ENCODE results near the gene PLCL2. TPM values are rescaled to one million over a fixed set of nuclear protein-coding genes. Genes with fewer than 3 reads are reported as not detected.

Gene PLCL2
- total and polyA plus RNA-seq, 9 donors = 12.6 to 54.2 (median 24.7) TPM

DNA sequence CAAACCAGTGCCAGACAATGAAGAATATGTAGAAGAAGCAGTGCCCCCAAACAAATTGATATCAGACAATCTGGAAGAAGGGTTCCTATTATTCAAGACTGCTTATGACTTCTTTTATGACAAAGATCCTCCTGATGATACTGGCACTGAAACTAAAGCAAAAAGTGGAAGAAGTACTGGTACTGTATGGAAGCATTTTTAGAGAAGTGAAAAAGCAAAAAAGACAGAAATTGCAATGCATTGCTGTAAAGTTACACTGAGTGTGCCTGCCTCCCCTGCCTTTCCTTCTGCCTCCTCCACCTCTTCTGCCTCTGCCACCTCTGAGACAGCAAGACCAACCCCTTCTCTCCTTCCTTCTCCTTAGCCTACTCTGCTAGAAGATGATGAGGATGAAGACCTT, 167.6 kb downstream of the PLCL2 start:
- no peak for DNase-seq
- peaks cover 2% of the 10 kb centered on the region for H3K4me1 ChIP-seq (ENCODE audit: insufficient read depth)
- H3K27me3 ChIP-seq = no peaks in the 10 kb centered on the region
- no peak overlapping the region for H3K4me3 ChIP-seq
- no peaks in the 10 kb centered on the region for H3K36me3 ChIP-seq
- H3K27ac ChIP-seq = no peak overlapping the region
- TF ChIP-seq, protein P1, sequence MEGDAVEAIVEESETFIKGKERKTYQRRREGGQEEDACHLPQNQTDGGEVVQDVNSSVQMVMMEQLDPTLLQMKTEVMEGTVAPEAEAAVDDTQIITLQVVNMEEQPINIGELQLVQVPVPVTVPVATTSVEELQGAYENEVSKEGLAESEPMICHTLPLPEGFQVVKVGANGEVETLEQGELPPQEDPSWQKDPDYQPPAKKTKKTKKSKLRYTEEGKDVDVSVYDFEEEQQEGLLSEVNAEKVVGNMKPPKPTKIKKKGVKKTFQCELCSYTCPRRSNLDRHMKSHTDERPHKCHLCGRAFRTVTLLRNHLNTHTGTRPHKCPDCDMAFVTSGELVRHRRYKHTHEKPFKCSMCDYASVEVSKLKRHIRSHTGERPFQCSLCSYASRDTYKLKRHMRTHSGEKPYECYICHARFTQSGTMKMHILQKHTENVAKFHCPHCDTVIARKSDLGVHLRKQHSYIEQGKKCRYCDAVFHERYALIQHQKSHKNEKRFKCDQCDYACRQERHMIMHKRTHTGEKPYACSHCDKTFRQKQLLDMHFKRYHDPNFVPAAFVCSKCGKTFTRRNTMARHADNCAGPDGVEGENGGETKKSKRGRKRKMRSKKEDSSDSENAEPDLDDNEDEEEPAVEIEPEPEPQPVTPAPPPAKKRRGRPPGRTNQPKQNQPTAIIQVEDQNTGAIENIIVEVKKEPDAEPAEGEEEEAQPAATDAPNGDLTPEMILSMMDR (IDR thresholded peaks at IDR 0.05) = no peak
- no peak for TF ChIP-seq POLR2A (IDR thresholded peaks at IDR 0.05)
- no peak for TF ChIP-seq EP300 (IDR thresholded peaks at IDR 0.05)
- intact Hi-C loops (cut with DNase I) = no loop called here
- H3K9me3 ChIP-seq = peaks cover 0 to 6% of the 10 kb centered on the region in 2 donors

DNA sequence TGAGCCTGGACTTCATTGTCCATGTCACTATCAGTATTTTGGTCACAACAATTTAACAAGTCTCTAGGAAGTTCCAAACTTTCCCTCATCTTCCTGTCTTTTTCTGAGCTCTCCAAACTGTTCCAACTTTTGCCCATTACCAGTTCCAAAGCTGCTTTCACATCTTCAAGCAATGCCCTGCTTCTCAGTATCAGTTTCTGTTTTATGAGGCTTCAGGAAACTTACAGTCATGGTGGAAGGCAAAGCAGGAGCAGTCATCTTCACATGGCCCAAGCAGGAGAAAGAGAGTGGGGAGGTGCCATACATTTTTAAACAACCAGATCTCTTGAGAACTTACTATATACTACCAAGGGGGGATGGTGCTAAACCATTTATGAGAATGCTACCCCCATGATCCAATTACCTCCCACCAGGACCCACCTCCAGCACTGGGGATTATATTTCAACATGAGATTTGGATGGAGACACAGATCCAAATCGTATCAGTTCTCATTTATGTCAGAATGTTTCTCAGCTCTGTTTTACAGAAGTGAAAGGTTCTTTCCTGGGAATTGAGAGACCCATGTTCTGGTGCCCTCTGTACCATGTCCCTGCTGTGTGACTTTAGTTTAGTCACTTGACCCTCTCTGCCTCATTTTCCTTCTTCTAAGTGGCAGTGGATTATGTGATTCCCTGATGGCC, 169.7 kb downstream of the PLCL2 start:
- Histone ChIP-seq H3K4me3 (no peak overlapping the region), H3K27ac (no peak overlapping the region), H3K27me3 (no peaks in the 10 kb centered on the region), H3K9me3 (peaks cover 0 to 6% of the 10 kb centered on the region in 2 donors), H3K4me1 (ENCODE audit: insufficient read depth) (peaks cover 2% of the 10 kb centered on the region), H3K36me3 (no peaks in the 10 kb centered on the region)
- TF ChIP-seq EP300 (IDR thresholded peaks at IDR 0.05) (no peak), POLR2A (IDR thresholded peaks at IDR 0.05) (no peak)
- TF ChIP-seq, protein P1 (IDR thresholded peaks at IDR 0.05) = no peak
- 91 to 100% (median 95%) methylated on average over 1 of the region's 1 CpG for WGBS, 3 donors
- no peak for DNase-seq
- intact Hi-C loops (cut with DNase I) = no loop called here

DNA sequence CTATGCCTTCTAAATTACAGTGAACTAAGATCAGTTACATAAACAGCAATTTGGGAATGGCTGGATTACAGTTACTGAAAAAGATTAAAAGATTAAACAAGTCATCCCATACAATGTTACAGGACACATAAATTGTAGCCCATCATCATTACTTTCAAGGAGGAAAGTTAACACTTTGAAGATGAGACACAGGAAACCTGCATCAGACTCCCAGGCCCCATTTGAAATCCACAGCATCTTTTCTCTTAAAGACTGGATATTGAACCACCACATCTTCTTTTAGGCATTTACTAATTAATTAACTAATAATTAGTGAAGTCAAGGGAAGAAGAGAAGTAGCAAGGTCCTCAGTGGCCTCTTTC, 170.2 kb downstream of the PLCL2 start:
- Histone ChIP-seq H3K9me3 (peaks cover 0 to 6% of the 10 kb centered on the region in 2 donors), H3K4me1 (ENCODE audit: insufficient read depth) (peaks cover 2% of the 10 kb centered on the region), H3K27me3 (no peaks in the 10 kb centered on the region), H3K36me3 (no peaks in the 10 kb centered on the region), H3K4me3 (no peak overlapping the region), H3K27ac (no peak overlapping the region)
- no peak for DNase-seq
- intact Hi-C loops (cut with DNase I) = no loop called here
- TF ChIP-seq EP300 (IDR thresholded peaks at IDR 0.05) = no peak
- TF ChIP-seq, protein P1 (IDR thresholded peaks at IDR 0.05) = no peak
- no peak for TF ChIP-seq POLR2A (IDR thresholded peaks at IDR 0.05)

DNA sequence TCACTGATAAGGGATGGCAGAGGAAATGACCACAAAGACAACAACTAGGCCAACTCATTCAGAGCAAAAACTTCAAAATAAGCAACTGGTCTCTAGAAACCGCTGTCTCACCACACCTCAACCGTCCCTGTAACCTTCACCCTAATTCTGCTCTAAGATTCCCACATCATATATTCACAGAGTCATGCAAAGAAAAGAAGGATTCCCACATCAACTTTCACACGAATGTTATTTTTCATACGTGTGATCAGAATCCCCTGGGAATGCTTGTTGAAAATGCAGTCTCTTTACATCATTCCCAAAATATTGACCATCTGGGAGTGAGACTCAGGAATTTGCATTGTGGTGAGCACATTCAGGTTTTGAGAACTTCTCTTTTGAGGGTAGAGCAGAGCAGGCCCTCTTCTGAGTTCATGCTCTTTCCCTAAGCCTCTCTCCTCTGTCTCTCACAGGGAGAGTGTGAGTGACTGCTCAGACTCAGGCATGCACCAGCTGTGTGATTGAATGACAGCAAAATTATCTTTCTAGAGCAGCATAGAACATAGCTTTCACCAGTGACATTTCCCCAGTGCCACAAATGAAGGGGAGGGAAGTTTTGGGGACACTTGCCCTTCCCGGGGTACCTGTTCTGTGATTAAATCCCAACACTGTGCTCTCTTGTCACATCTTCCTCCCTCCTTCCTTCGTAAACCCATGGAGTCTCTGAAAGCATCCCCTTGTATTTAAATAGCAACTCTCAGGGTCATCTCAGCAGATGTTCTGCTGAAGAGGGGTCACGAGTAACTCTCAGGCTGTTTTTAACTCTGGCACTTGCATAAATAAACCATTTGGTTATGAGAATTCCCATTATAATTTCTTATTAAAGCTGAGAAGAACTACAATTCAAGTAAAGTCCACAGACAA, 170.9 kb downstream of the PLCL2 start:
- H3K27ac ChIP-seq = no peak overlapping the region
- peaks cover 0 to 6% of the 10 kb centered on the region in 2 donors for H3K9me3 ChIP-seq
- H3K4me1 ChIP-seq (ENCODE audit: insufficient read depth) = peaks cover 2% of the 10 kb centered on the region
- no peak for DNase-seq
- no peak overlapping the region for H3K4me3 ChIP-seq
- WGBS, 3 donors = 26 to 58% (median 40%) methylated on average over 7 of the region's 7 CpGs
- no peaks in the 10 kb centered on the region for H3K36me3 ChIP-seq
- no peaks in the 10 kb centered on the region for H3K27me3 ChIP-seq
- intact Hi-C loops (cut with DNase I) = no loop called here
- TF ChIP-seq, protein P1 (IDR thresholded peaks at IDR 0.05) = no peak
- TF ChIP-seq POLR2A (IDR thresholded peaks at IDR 0.05) = no peak
- TF ChIP-seq EP300 (IDR thresholded peaks at IDR 0.05) = no peak

Measured in ovary (tissue), 9 donors.